A549 (cell line): ENCODE measurements around the gene CLASP1. TPM values are rescaled to one million over a fixed set of nuclear protein-coding genes. Genes with fewer than 3 reads are reported as not detected.

ENCODE experiments used
- ATAC-seq, 2 experiments: fragments of 200-7000 bp in 1 of 2; fragments of >200 bp in 1 of 2; cut with Nextera tagmentation in 1 of 2; cut with Tn5 transposase in 1 of 2; 3 replicates each; pipeline versions ENCODE4 v1.8.0 to v1.9.1; 2018 to 2020; ENCODE audit warnings: mild to moderate bottlenecking in 1 of 2, moderate library complexity in 1 of 2
- CTCF ChIA-PET: fragments of 300-600 bp; sonication (Branson Sonifier 250); formaldehyde crosslinking; extraction: SDS; loops from one replicate; lab custom pipeline; 2021; ENCODE audit warnings: antibody characterized with exemption, inconsistent platforms; lab: Yijun Ruan, JAX
- POLR2A ChIA-PET: fragments of 350-600 bp; formaldehyde crosslinking; extraction: SDS; loops from one replicate; lab custom pipeline; 2021; ENCODE audit warnings: antibody characterized with exemption, inconsistent platforms; lab: Yijun Ruan, JAX
- DNase-seq, 2 experiments: peaks; one replicate each; pipeline versions ENCODE4 v3.0.0 to v3.0.0-alpha.2; 2011 to 2016; ENCODE audit warnings: low read depth in 1 of 2, low spot score in 1 of 2
- FAIRE-seq: peaks from 2 replicates; lab custom pipeline; 2011; peaks lifted over from hg19 to GRCh38; lab: Jason Lieb, UNC
- H3K27ac ChIP-seq, 2 experiments: fragments of >200 bp; sonication (Bioruptor Twin); formaldehyde crosslinking; 3 replicates each; pipeline ENCODE4 v1.5.1; 2016 to 2017
- H3K4me1 ChIP-seq: fragments of >200 bp; sonication (Bioruptor Twin); formaldehyde crosslinking; 3 replicates; pipeline ENCODE4 v1.6.1; 2016
- H3K4me2 ChIP-seq: fragments of >200 bp; sonication (Bioruptor Twin); formaldehyde crosslinking; 3 replicates; pipeline ENCODE4 v1.6.1; 2016
- H3K4me3 ChIP-seq: fragments of >200 bp; sonication (Bioruptor Twin); formaldehyde crosslinking; 3 replicates; pipeline ENCODE4 v1.5.1; 2016
- H3K9me3 ChIP-seq: fragments of >200 bp; sonication (Bioruptor Twin); formaldehyde crosslinking; 3 replicates; pipeline ENCODE4 v1.6.1; 2016
- CHD2 ChIP-seq: fragments of 150-350 bp; IDR thresholded peaks from 2 replicates; pipeline ENCODE4 v1.6.1; 2014; ENCODE audit warnings: low read length; ENCODE audit not compliant: partially characterized antibody
- CTCF ChIP-seq: fragments of >200 bp; sonication (Bioruptor Twin); formaldehyde crosslinking; IDR thresholded peaks from 3 replicates; pipeline ENCODE4 v1.5.1; 2016
- FOXS1 ChIP-seq: fragments of 250-450 bp; sonication (Bioruptor Pico); IDR thresholded peaks from 2 replicates; pipeline ENCODE4 v1.5.0; 2020; ENCODE audit warnings: mild to moderate bottlenecking, moderate library complexity
- GATA3 ChIP-seq: IDR thresholded peaks from 2 replicates; pipeline ENCODE4 v1.6.1; 2012; ENCODE audit warnings: borderline replicate concordance
- HMGXB4 ChIP-seq: fragments of 250-450 bp; sonication (Bioruptor Pico); IDR thresholded peaks from 2 replicates; pipeline ENCODE4 v1.5.0; 2021; ENCODE audit warnings: mild to moderate bottlenecking, moderate library complexity, borderline replicate concordance
- HOXB13 ChIP-seq: fragments of 250-450 bp; sonication (Bioruptor Pico); IDR thresholded peaks from 2 replicates; pipeline ENCODE4 v1.5.0; 2020; ENCODE audit warnings: low read depth, mild to moderate bottlenecking, moderate library complexity
- HOXB5 ChIP-seq: fragments of 250-450 bp; sonication (Bioruptor Pico); IDR thresholded peaks from 2 replicates; pipeline ENCODE4 v1.5.0; 2020; ENCODE audit warnings: mild to moderate bottlenecking, moderate library complexity
- MAFK ChIP-seq: fragments of 450-650 bp; IDR thresholded peaks from 2 replicates; pipeline ENCODE4 v1.6.1; 2014; ENCODE audit not compliant: partially characterized antibody
- MAX ChIP-seq: IDR thresholded peaks from 2 replicates; pipeline ENCODE4 v1.6.1; 2012
- MYC ChIP-seq: IDR thresholded peaks from 2 replicates; pipeline ENCODE4 v1.6.1; 2012; ENCODE audit warnings: mild to moderate bottlenecking, inconsistent platforms, low read length, improper control_type of control experiment, borderline replicate concordance
- NPAS2 ChIP-seq: fragments of 250-450 bp; sonication (Bioruptor Pico); IDR thresholded peaks from 2 replicates; pipeline ENCODE4 v1.8.0; 2022; ENCODE audit warnings: mild to moderate bottlenecking, moderate library complexity, borderline replicate concordance
- PBX3 ChIP-seq: IDR thresholded peaks from 2 replicates; pipeline ENCODE4 v1.6.1; 2012
- PHF8 ChIP-seq: fragments of 200-600 bp; sonication (generic); IDR thresholded peaks from 2 replicates; pipeline ENCODE4 v1.6.1; 2016; ENCODE audit warnings: low read depth, mild to moderate bottlenecking, antibody characterized with exemption, moderate library complexity, borderline replicate concordance
- RCOR1 ChIP-seq: fragments of 150-350 bp; IDR thresholded peaks from 2 replicates; pipeline ENCODE4 v1.6.1; 2014; ENCODE audit warnings: antibody characterized with exemption, low read length, low read depth
- REST ChIP-seq: fragments of 200-600 bp; sonication (generic); IDR thresholded peaks from 2 replicates; pipeline ENCODE4 v1.6.1; 2016; ENCODE audit warnings: antibody characterized with exemption, mild to moderate bottlenecking, moderate library complexity
- TFCP2L1 ChIP-seq: fragments of 250-450 bp; sonication (Bioruptor Pico); IDR thresholded peaks from 2 replicates; pipeline ENCODE4 v1.5.0; 2021; ENCODE audit warnings: mild to moderate bottlenecking
- ZFP36 ChIP-seq: fragments of 450-650 bp; IDR thresholded peaks from 2 replicates; pipeline ENCODE4 v1.6.1; 2014; ENCODE audit warnings: borderline replicate concordance; ENCODE audit not compliant: partially characterized antibody
- ZSCAN20 ChIP-seq: fragments of 250-450 bp; sonication (Bioruptor Pico); IDR thresholded peaks from 2 replicates; pipeline ENCODE4 v1.8.0; 2022; ENCODE audit warnings: mild to moderate bottlenecking, moderate library complexity
- WGBS: methylation state at CpG from one replicate; pipeline ENCODE4 v1.1.6; 2017; ENCODE audit errors: missing lambda C conversion rate; 5-methylcytosine and 5-hydroxymethylcytosine counted together
- polyA plus RNA-seq, 4 experiments: library from polyadenylated mRNA; depleted of rRNA in 3 of 4; stranded (reverse); fragments of >200 nt; fragmentation: RNase III in 1 of 4; extraction: RNeasy Plus Mini Kit Qiagen cat#74134 plus additional on column Dnase treatment in 1 of 4; gene quantifications; 2 replicates in 3 of 4; 3 replicates in 1 of 4; pipeline ENCODE4 v1.2.3, GENCODE V29; 2011 to 2017
- TF ChIP-seq, protein P1 (sequence below): fragments of 150-350 bp; IDR thresholded peaks from 2 replicates; pipeline ENCODE4 v1.6.1; 2014; ENCODE audit warnings: low read depth, mild to moderate bottlenecking, low read length

The CLASP1 gene
- polyA plus RNA-seq, 2 of the 4 experiments (the other 2 are of a cell fraction), result 11.7 to 15.8 TPM

GRCh38 chr2:121471532-121472469, 177.5 kb downstream of the CLASP1 start:
- FAIRE-seq, result no peak
- POLR2A ChIA-PET, result interaction anchor here (0.8 kb wide), 1 partner anchor 59 kb away, joined by 3 read pairs; the partner anchor contains the start of gene RNU4ATAC

DNA sequence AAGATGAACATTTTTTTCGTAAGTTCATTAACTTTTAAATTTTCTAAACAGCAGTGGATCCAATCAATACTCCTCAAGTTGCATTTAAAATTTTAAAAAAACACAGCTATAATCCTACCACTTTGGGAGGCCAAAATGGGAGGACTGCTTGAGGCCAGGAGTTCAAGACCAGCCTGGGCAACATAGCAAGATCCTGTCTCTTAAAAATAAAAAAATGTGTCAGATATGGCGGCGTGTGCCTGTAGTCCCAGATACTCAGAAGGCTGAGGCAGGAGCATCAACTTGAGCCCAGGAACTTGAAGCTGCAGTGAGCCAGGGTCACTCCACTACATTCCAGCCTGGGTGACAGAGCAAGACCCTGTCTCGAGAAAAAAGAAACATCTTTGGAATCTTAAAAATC, 178.3 kb downstream of the CLASP1 start:
- DNase-seq (no peak), ATAC-seq (no peak), FAIRE-seq (no peak)
- H3K4me3 ChIP-seq, result no peak overlapping the region
- WGBS, result 96% methylated on average over 4 of the region's 4 CpGs
- ChIA-PET POLR2A (no interaction called here), CTCF (no interaction called here)
- no peaks in the 10 kb centered on the region for H3K9me3 ChIP-seq
- no peak overlapping the region for H3K27ac ChIP-seq
- no peak overlapping the region for H3K4me2 ChIP-seq
- H3K4me1 ChIP-seq, result peaks cover 21% of the 10 kb centered on the region
- TF ChIP-seq REST (no peak), MAX (no peak), GATA3 (no peak), CHD2 (no peak), HOXB5 (CRISPR knock-in tag) (no peak), RCOR1 (no peak), PBX3 (no peak), ZFP36 (no peak), NPAS2 (CRISPR knock-in tag) (no peak), FOXS1 (no peak), CTCF (no peak), PHF8 (no peak)

More at GRCh38 chr2:121471532-121472469, 177.5 kb downstream of the CLASP1 start:
- Histone ChIP-seq H3K4me2 (no peak overlapping the region; the same call in 2 of the 3 replicates), H3K4me1 (peaks cover 30% of the 10 kb centered on the region), H3K27ac (no peak overlapping the region), H3K9me3 (no peaks in the 10 kb centered on the region), H3K4me3 (no peak overlapping the region)
- TF ChIP-seq HMGXB4 (CRISPR knock-in tag) (no peak), FOXS1 (no peak), MAFK (no peak), ZSCAN20 (CRISPR knock-in tag) (no peak), TFCP2L1 (CRISPR knock-in tag) (no peak), PBX3 (no peak), PHF8 (no peak), HOXB13 (no peak), GATA3 (no peak), MYC (no peak)
- TF ChIP-seq, protein P1, sequence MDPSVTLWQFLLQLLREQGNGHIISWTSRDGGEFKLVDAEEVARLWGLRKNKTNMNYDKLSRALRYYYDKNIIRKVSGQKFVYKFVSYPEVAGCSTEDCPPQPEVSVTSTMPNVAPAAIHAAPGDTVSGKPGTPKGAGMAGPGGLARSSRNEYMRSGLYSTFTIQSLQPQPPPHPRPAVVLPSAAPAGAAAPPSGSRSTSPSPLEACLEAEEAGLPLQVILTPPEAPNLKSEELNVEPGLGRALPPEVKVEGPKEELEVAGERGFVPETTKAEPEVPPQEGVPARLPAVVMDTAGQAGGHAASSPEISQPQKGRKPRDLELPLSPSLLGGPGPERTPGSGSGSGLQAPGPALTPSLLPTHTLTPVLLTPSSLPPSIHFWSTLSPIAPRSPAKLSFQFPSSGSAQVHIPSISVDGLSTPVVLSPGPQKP, result no peak
- ATAC-seq, result no peak
- WGBS, result 85% methylated on average over 8 of the region's 8 CpGs
- no peak for DNase-seq
- CTCF ChIA-PET, result interaction anchor here (1.0 kb wide), 1 partner anchor 247 kb away, joined by 3 read pairs; no protein-coding TSS in a partner anchor
